Pancreas (tissue), 10 donors: ENCODE data around the gene CCNI2. TPM values are rescaled to one million over a fixed set of nuclear protein-coding genes. Genes with fewer than 3 reads are reported as not detected.

ENCODE experiments used
- ATAC-seq, 4 donors: fragments of 200-7000 bp; cut with Tn5 transposase; one replicate each; pipeline versions ENCODE4 v1.8.0 to v1.9.1; 2020; ENCODE audit warnings: mild to moderate bottlenecking in 4 of 4, moderate library complexity in 4 of 4
- DNase-seq, 6 donors: peaks; one replicate each; pipeline ENCODE4 v3.0.0-alpha.2; 2020
- FAIRE-seq: peaks from 2 replicates; lab custom pipeline; 2012; peaks lifted over from hg19 to GRCh38; lab: Jason Lieb, UNC
- H3K27ac ChIP-seq, 4 donors: fragments of 200-600 bp; sonication (generic); 1 replicate in 3 of 4; 2 replicates in 1 of 4; pipeline versions ENCODE4 v1.5.0 to v1.8.0; 2020
- H3K27me3 ChIP-seq, 4 donors: fragments of 200-600 bp; one replicate each; pipeline ENCODE4 v1.8.0; 2021
- H3K36me3 ChIP-seq, 3 donors: fragments of 200-600 bp; sonication (generic) in 1 of 3; one replicate each; pipeline versions ENCODE4 v1.5.0 to v1.8.0; 2020 to 2021
- H3K4me1 ChIP-seq, 3 donors: fragments of 200-600 bp; one replicate each; pipeline ENCODE4 v1.8.0; 2021
- H3K4me3 ChIP-seq, 4 donors: fragments of 200-600 bp; sonication (generic) in 2 of 4; one replicate each; pipeline versions ENCODE4 v1.5.0 to v1.8.0; 2020 to 2021
- H3K9me3 ChIP-seq, 4 donors: fragments of 200-600 bp; one replicate each; pipeline ENCODE4 v1.8.0; 2021
- CTCF ChIP-seq, 4 donors: fragments of 200-600 bp; sonication (generic) in 3 of 4; IDR thresholded peaks; one replicate each; pipeline versions ENCODE4 v1.5.0 to v1.8.0; 2021; ENCODE audit warnings: antibody characterized with exemption in 4 of 4
- WGBS, 2 donors: extraction: QIAGEN DNeasy Blood & Tissue Kit; methylation state at CpG; one replicate each; pipeline ENCODE4 v1.1.7; 2013; 5-methylcytosine and 5-hydroxymethylcytosine counted together
- intact Hi-C, 3 donors: fragments of 100-400 bp; cut with DNase I; formaldehyde crosslinking; loops; one replicate each; pipeline versions ENCODE4 v1.11.1 to v1.14.2; 2022
- polyA plus RNA-seq, 2 donors: library from polyadenylated mRNA; stranded (reverse); fragments of 200-250 nt; gene quantifications; one replicate each; pipeline ENCODE4 v1.2.3, GENCODE V29; 2013
- total RNA-seq, 6 donors: library from RNA; stranded (reverse); fragmentation: NEBNext Ultra II Directional in 4 of 6; extraction: Animal tissue kit (Norgen Biotek cat#: 25700) in 4 of 6; gene quantifications; one replicate each; pipeline versions ENCODE4 v1.2.1 to v1.2.4, GENCODE V29; 2021 to 2023
- donor health status: healthy with polysubstance abuse.
- donor health status: DM: no; HTN: no; CAD: no; lungs with moderate emphysema.
- donor health status: DM: no; HTN: no; CAD: no.
- donor health status: control.
- donor health status: control.
- donor health status: Bipolar disorder and iron deficiency.
- donor health status: DM: yes; HTN: yes; CAD: no.
- donor health status: DM: no; HTN: no; CAD: no.
- donor health status: DM: no; HTN: no; CAD: no.
- donor health status: DM: yes; HTN: yes; CAD: no.

The CCNI2 gene
- total and polyA plus RNA-seq, 8 donors = 0.69 to 4.4 (median 1.3) TPM

GRCh38 chr5:132752581-132753125 lies 5.4 kb downstream of the CCNI2 start:
- no peak for TF ChIP-seq CTCF (IDR thresholded peaks at IDR 0.05)
- DNase-seq = no peak
- 77 to 94% methylated on average over 1 of the region's 1 CpG for WGBS, 2 donors
- H3K27ac ChIP-seq = no peak overlapping the region
- H3K4me3 ChIP-seq = no peak overlapping the region
- H3K9me3 ChIP-seq = no peaks in the 10 kb centered on the region
- no peak for ATAC-seq
- no peaks in the 10 kb centered on the region for H3K27me3 ChIP-seq
- H3K36me3 ChIP-seq = no peaks in the 10 kb centered on the region
- FAIRE-seq = no peak
- intact Hi-C loops = loop anchor here in 1 of 3 donors (5.0 kb wide), 1 partner anchor 70 kb away; no protein-coding TSS in a partner anchor
- no peaks in the 10 kb centered on the region for H3K4me1 ChIP-seq

GRCh38 chr5:132753135-132753987 lies 6.1 kb downstream of the CCNI2 start:
- no peaks in the 10 kb centered on the region for H3K9me3 ChIP-seq
- H3K4me1 ChIP-seq = no peaks in the 10 kb centered on the region
- 51 to 57% methylated on average over 2 of the region's 2 CpGs for WGBS, 2 donors
- no peaks in the 10 kb centered on the region for H3K27me3 ChIP-seq
- H3K27ac ChIP-seq = peak overlapping the region in 1 of 4 donors; percentile 27
- H3K4me3 ChIP-seq = no peak overlapping the region
- ATAC-seq (peak; percentile 45 to 80 (median 56)), DNase-seq (no peak), FAIRE-seq (no peak)
- no peak for TF ChIP-seq CTCF (IDR thresholded peaks at IDR 0.05)
- peaks cover 0 to 4% (median 0%) of the 10 kb centered on the region in 3 donors for H3K36me3 ChIP-seq
- intact Hi-C loops = loop anchor here in 1 of 3 donors (5.0 kb wide), 1 partner anchor 69 kb away; no protein-coding TSS in a partner anchor

GRCh38 chr5:132754111-132754510 lies 6.9 kb downstream of the CCNI2 start:
- no peak for ATAC-seq
- no peak for FAIRE-seq
- Histone ChIP-seq H3K27me3 (no peaks in the 10 kb centered on the region), H3K36me3 (peaks cover 0 to 4% (median 0%) of the 10 kb centered on the region in 3 donors), H3K4me3 (no peak overlapping the region), H3K27ac (no peak overlapping the region), H3K4me1 (no peaks in the 10 kb centered on the region), H3K9me3 (no peaks in the 10 kb centered on the region)
- no peak for DNase-seq
- 93 to 94% methylated on average over 4 of the region's 4 CpGs for WGBS, 2 donors
- intact Hi-C loops = loop anchor here in 1 of 3 donors (5.0 kb wide), 1 partner anchor 68 kb away; no protein-coding TSS in a partner anchor
- TF ChIP-seq CTCF (IDR thresholded peaks at IDR 0.05) = no peak

GRCh38 chr5:132754947-132755346 lies 7.7 kb downstream of the CCNI2 start:
- ATAC-seq (peak in 2 of 4 donors; percentile 43 to 47), FAIRE-seq (no peak), DNase-seq (no peak)
- intact Hi-C loops = loop anchor here in 1 of 3 donors (5.0 kb wide), 1 partner anchor 67 kb away; no protein-coding TSS in a partner anchor
- no peak for TF ChIP-seq CTCF (IDR thresholded peaks at IDR 0.05)
- Histone ChIP-seq H3K27me3 (no peaks in the 10 kb centered on the region), H3K27ac (no peak overlapping the region), H3K4me3 (no peak overlapping the region), H3K9me3 (no peaks in the 10 kb centered on the region), H3K36me3 (peaks cover 0 to 10% (median 0%) of the 10 kb centered on the region in 3 donors), H3K4me1 (no peaks in the 10 kb centered on the region)
